DOHH2 (cell line): Measurements from ENCODE around the gene COL8A2.

Experiments
- EZH2phosphoT487 ChIP-seq: fragments of 200-600 bp; sonication (generic); IDR thresholded peaks from 2 replicates; pipeline ENCODE4 v1.6.1; 2017; ENCODE audit warnings: borderline replicate concordance, mild to moderate bottlenecking, antibody characterized with exemption, low read length, moderate library complexity, mixed read lengths
- TF ChIP-seq, protein P1 (sequence below): fragments of 200-600 bp; sonication (generic); IDR thresholded peaks from one replicate; pipeline ENCODE4 v1.5.1; 2014; ENCODE audit warnings: antibody characterized with exemption, mild to moderate bottlenecking, low read depth, low read length; ENCODE audit not compliant: poor library complexity, severe bottlenecking

DNA sequence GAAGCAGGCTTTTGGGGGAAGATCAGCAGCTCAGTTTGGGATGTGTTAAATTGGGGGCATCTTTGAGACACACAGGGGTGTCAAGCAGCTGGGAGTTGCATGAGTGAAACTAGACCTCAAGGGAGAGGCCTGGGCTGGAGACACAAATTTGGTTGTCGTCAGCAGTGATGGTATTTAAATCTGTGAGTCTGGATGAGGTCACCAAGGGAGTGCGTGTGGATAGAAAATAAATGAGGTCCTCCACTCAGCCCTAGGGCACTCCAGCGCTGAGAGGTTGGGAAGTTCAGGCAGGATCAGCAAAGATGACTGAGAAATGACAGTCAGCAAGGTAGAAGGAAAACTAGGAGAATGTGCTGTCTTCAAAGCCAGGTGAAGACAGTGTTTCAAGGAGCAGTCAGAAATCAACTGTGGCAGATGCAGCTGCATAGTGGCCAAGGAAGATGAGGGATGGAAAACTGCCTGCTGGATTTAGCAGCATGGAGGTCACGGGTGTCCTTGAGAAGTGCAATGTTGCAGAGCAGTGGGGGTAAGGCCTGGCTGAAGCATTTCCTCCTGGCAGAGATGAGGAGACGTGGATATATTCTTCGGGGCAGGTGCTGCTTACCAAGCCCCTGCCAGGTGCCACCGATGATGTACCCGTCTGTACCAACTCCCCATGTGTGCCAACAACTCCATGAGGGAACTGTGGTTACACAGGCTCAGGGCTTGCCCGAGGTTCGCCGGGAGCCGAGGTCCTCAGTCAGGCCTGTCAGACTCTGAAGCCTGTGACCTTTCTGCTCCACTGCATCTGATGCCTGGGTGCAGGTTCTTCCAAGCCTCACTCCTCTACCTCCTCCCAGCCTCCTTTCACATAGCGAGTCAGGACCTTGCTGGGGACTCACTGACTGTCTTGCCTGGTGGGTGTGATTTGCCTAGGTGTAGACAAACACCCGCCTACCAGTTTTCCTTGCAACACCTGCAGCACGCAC lies 42.2 kb upstream of the COL8A2 start:
- no peak for TF ChIP-seq EZH2phosphoT487
- TF ChIP-seq, protein P1, sequence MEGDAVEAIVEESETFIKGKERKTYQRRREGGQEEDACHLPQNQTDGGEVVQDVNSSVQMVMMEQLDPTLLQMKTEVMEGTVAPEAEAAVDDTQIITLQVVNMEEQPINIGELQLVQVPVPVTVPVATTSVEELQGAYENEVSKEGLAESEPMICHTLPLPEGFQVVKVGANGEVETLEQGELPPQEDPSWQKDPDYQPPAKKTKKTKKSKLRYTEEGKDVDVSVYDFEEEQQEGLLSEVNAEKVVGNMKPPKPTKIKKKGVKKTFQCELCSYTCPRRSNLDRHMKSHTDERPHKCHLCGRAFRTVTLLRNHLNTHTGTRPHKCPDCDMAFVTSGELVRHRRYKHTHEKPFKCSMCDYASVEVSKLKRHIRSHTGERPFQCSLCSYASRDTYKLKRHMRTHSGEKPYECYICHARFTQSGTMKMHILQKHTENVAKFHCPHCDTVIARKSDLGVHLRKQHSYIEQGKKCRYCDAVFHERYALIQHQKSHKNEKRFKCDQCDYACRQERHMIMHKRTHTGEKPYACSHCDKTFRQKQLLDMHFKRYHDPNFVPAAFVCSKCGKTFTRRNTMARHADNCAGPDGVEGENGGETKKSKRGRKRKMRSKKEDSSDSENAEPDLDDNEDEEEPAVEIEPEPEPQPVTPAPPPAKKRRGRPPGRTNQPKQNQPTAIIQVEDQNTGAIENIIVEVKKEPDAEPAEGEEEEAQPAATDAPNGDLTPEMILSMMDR = no peak
